IMR-90 (cell line): ENCODE data around the gene FAF1. TPM values are rescaled to one million over a fixed set of nuclear protein-coding genes. Genes with fewer than 3 reads are reported as not detected.

Experiments used
- ATAC-seq: fragments of 200-7000 bp; cut with Tn5 transposase; 2 replicates; pipeline ENCODE4 v1.9.1; 2020; ENCODE audit warnings: low read depth, mild to moderate bottlenecking, moderate library complexity
- BruUV-seq: library from RNA; stranded (reverse); fragments of 400-500 nt; replicated peaks from 2 replicates; lab custom pipeline; 2021; lab: Mats Ljungman, UMichigan
- CTCF ChIA-PET: fragments of 300-600 bp; formaldehyde crosslinking; extraction: SDS; loops from one replicate; lab custom pipeline; 2021; ENCODE audit warnings: antibody characterized with exemption; lab: Yijun Ruan, JAX
- POLR2A ChIA-PET: fragments of 300-600 bp; sonication (Branson Sonifier 250); formaldehyde crosslinking; loops from one replicate; lab custom pipeline; 2022; ENCODE audit warnings: antibody characterized with exemption; ENCODE audit not compliant: unreplicated experiment; lab: Charles Lee
- DNase-seq: peaks from one replicate; pipeline ENCODE4 v3.0.0; 2013
- H2AFZ ChIP-seq: replicated peaks from 2 replicates; pipeline ENCODE3; 2013; ENCODE audit warnings: low read length, mild to moderate bottlenecking; ENCODE audit not compliant: poor library complexity
- H2AK5ac ChIP-seq: 2 replicates; pipeline ENCODE4 v1.6.1; 2013; ENCODE audit warnings: low read depth, low read length, inconsistent platforms
- H2AK9ac ChIP-seq: replicated peaks from 2 replicates; pipeline ENCODE3; 2013; ENCODE audit warnings: mild to moderate bottlenecking, low read depth, low read length, moderate library complexity; ENCODE audit not compliant: poor library complexity
- H2BK120ac ChIP-seq: 2 replicates; pipeline ENCODE4 v1.6.1; 2013; ENCODE audit warnings: low read depth, low read length, inconsistent platforms
- H2BK15ac ChIP-seq: 3 replicates; pipeline ENCODE4 v1.6.1; 2013; ENCODE audit warnings: low read depth, low read length, inconsistent platforms
- H2BK20ac ChIP-seq: 2 replicates; pipeline ENCODE4 v1.6.1; 2013; ENCODE audit warnings: low read depth, mild to moderate bottlenecking, inconsistent platforms, low read length, moderate library complexity
- H2BK5ac ChIP-seq: 2 replicates; pipeline ENCODE4 v1.6.1; 2013; ENCODE audit warnings: mild to moderate bottlenecking, low read depth, low read length, inconsistent platforms; ENCODE audit not compliant: poor library complexity, severe bottlenecking
- H3K14ac ChIP-seq: replicated peaks from 2 replicates; pipeline ENCODE4 v1.6.1; 2013; ENCODE audit warnings: low read depth, low read length, inconsistent platforms
- H3K18ac ChIP-seq: 2 replicates; pipeline ENCODE4 v1.6.1; 2013; ENCODE audit warnings: low read depth, low read length, control low read depth
- H3K23ac ChIP-seq: 2 replicates; pipeline ENCODE4 v1.6.1; 2013; ENCODE audit warnings: low read depth, low read length, inconsistent platforms
- H3K27ac ChIP-seq: 2 replicates; pipeline ENCODE4 v1.5.1; 2013; ENCODE audit warnings: mild to moderate bottlenecking, control low read depth, low read length; ENCODE audit not compliant: insufficient read depth
- H3K27me3 ChIP-seq: 2 replicates; pipeline ENCODE4 v1.6.1; 2013; ENCODE audit warnings: low read length; ENCODE audit not compliant: control insufficient read depth, insufficient read depth
- H3K36me3 ChIP-seq: 2 replicates; pipeline ENCODE4 v1.6.1; 2013; ENCODE audit warnings: low read length, mixed read lengths; ENCODE audit not compliant: control insufficient read depth, insufficient read depth
- H3K4ac ChIP-seq: 2 replicates; pipeline ENCODE4 v1.6.1; 2013; ENCODE audit warnings: low read depth, low read length, inconsistent platforms
- H3K4me1 ChIP-seq: 2 replicates; pipeline ENCODE4 v1.6.1; 2013; ENCODE audit warnings: low read length, mixed read lengths; ENCODE audit not compliant: control insufficient read depth, insufficient read depth
- H3K4me2 ChIP-seq: 2 replicates; pipeline ENCODE4 v1.6.1; 2013; ENCODE audit warnings: low read depth, mild to moderate bottlenecking, control low read depth, low read length, moderate library complexity
- H3K4me3 ChIP-seq: 2 replicates; pipeline ENCODE4 v1.5.1; 2013; ENCODE audit warnings: low read depth, mild to moderate bottlenecking, control low read depth, low read length, moderate library complexity; ENCODE audit not compliant: insufficient read depth
- H3K56ac ChIP-seq: 2 replicates; pipeline ENCODE4 v1.6.1; 2013; ENCODE audit warnings: low read length, inconsistent platforms; ENCODE audit not compliant: insufficient read depth; ENCODE audit errors: extremely low read depth
- H3K79me1 ChIP-seq, 2 experiments: 2 replicates each; pipeline ENCODE4 v1.6.1; 2013; ENCODE audit warnings: low read length in 2 of 2, inconsistent platforms in 1 of 2, low read depth in 1 of 2
- H3K9ac ChIP-seq: 2 replicates; pipeline ENCODE4 v1.6.1; 2013; ENCODE audit warnings: low read depth, low read length, control low read depth
- H3K9me1 ChIP-seq: 2 replicates; pipeline ENCODE4 v1.6.1; 2013; ENCODE audit warnings: low read length, inconsistent platforms; ENCODE audit not compliant: insufficient read depth
- H3K9me3 ChIP-seq: 2 replicates; pipeline ENCODE4 v1.6.1; 2013; ENCODE audit warnings: low read length; ENCODE audit not compliant: control insufficient read depth, insufficient read depth
- H4K20me1 ChIP-seq: 2 replicates; pipeline ENCODE4 v1.6.1; 2013; ENCODE audit warnings: low read length, inconsistent platforms; ENCODE audit not compliant: insufficient read depth
- H4K5ac ChIP-seq: 2 replicates; pipeline ENCODE4 v1.6.1; 2013; ENCODE audit warnings: mild to moderate bottlenecking, low read depth, low read length, control low read depth
- H4K8ac ChIP-seq, 2 experiments: 2 replicates each; pipeline ENCODE4 v1.6.1; 2013; ENCODE audit warnings: low read depth in 2 of 2, low read length in 2 of 2, control low read depth in 1 of 2, inconsistent platforms in 1 of 2
- H4K91ac ChIP-seq: 2 replicates; pipeline ENCODE4 v1.6.1; 2013; ENCODE audit warnings: low read depth, low read length, inconsistent platforms; ENCODE audit not compliant: insufficient read depth
- CEBPB ChIP-seq: IDR thresholded peaks from 2 replicates; pipeline ENCODE4 v1.6.1; 2012; ENCODE audit warnings: low read depth, low read length, improper control_type of control experiment
- CHD1 ChIP-seq: IDR thresholded peaks from 2 replicates; pipeline ENCODE4 v1.6.1; 2012; ENCODE audit warnings: low read depth, low read length, improper control_type of control experiment
- CTCF ChIP-seq: conservative IDR thresholded peaks from 2 replicates; pipeline ENCODE4 v1.5.1; 2012; ENCODE audit warnings: mild to moderate bottlenecking, low read depth, low read length, improper control_type of control experiment
- ELK1 ChIP-seq: fragments of 150-350 bp; IDR thresholded peaks from 2 replicates; pipeline ENCODE4 v1.6.1; 2016; ENCODE audit warnings: low read depth, mild to moderate bottlenecking, low read length, moderate library complexity, borderline replicate concordance
- FOS ChIP-seq: fragments of 150-350 bp; IDR thresholded peaks from 2 replicates; pipeline ENCODE4 v1.6.1; 2016; ENCODE audit warnings: low read depth, low read length
- MAFK ChIP-seq: IDR thresholded peaks from 2 replicates; pipeline ENCODE4 v1.6.1; 2012; ENCODE audit warnings: low read depth, low read length, improper control_type of control experiment
- MXI1 ChIP-seq: IDR thresholded peaks from 2 replicates; pipeline ENCODE4 v1.6.1; 2012; ENCODE audit warnings: low read depth, mild to moderate bottlenecking, low read length, moderate library complexity, borderline replicate concordance
- NFE2L2 ChIP-seq: fragments of 150-350 bp; IDR thresholded peaks from 2 replicates; pipeline ENCODE4 v1.6.1; 2016; ENCODE audit warnings: low read depth, mild to moderate bottlenecking, low read length
- POLR2A ChIP-seq: IDR thresholded peaks from 2 replicates; pipeline ENCODE4 v1.6.1; 2012; ENCODE audit warnings: mild to moderate bottlenecking, low read depth, low read length
- RAD21 ChIP-seq: IDR thresholded peaks from 2 replicates; pipeline ENCODE4 v1.6.1; 2012; ENCODE audit warnings: low read length, improper control_type of control experiment
- RCOR1 ChIP-seq: IDR thresholded peaks from 2 replicates; pipeline ENCODE4 v1.6.1; 2012; ENCODE audit warnings: mild to moderate bottlenecking, low read length, improper control_type of control experiment; ENCODE audit not compliant: insufficient replicate concordance
- WGBS, 2 experiments: methylation state at CpG; one replicate each; pipeline versions ENCODE4 v1.1.5 to v1.1.7; 2013; ENCODE audit warnings: missing lambda C conversion rate in 2 of 2; ENCODE audit not compliant: insufficient read length in 1 of 2; ENCODE audit errors: extremely low coverage in 2 of 2; 5-methylcytosine and 5-hydroxymethylcytosine counted together
- dilution Hi-C: fragments of 300-500 bp; cut with HindIII; formaldehyde crosslinking; loops from one replicate; pipeline ENCODE4 v1.14.3; 2018; ENCODE audit warnings: low sequenced_read_pairs; ENCODE audit not compliant: unreplicated experiment
- in situ Hi-C: fragments of 300-500 bp; cut with MboI; formaldehyde crosslinking; loops from 3 replicates; pipeline ENCODE4 v1.14.3; 2019; ENCODE audit warnings: low sequenced_read_pairs, inconsistent platforms, mixed read lengths
- intact Hi-C: fragments of 100-400 bp; cut with micrococcal nuclease; formaldehyde crosslinking; loops from 2 replicates; pipeline ENCODE4 v1.10.0; 2022
- polyA plus RNA-seq, 3 experiments: library from polyadenylated mRNA; depleted of rRNA; stranded (reverse); fragments of >200 nt; gene quantifications; 2 replicates each; pipeline ENCODE4 v1.2.3, GENCODE V29; 2012; ENCODE audit warnings: low replicate concordance in 1 of 3
- total RNA-seq: library from RNA; depleted of rRNA; stranded (reverse); fragments of >200 nt; gene quantifications from 2 replicates; pipeline ENCODE4 v1.2.3, GENCODE V29; 2012

Gene FAF1
- total and polyA plus RNA-seq, 2 of the 4 experiments (the other 2 are of a cell fraction): 18.8 to 72.9 TPM

GRCh38 chr1:50492142-50492541 lies 467.9 kb downstream of the FAF1 start:
- H3K9me1 ChIP-seq: no peaks in the 10 kb centered on the region
- in situ Hi-C loops: no loop called here
- no peaks in the 10 kb centered on the region for H3K27me3 ChIP-seq
- TF ChIP-seq RCOR1 (no peak), RAD21 (no peak), ELK1 (no peak), MAFK (no peak), FOS (no peak), CEBPB (no peak), CTCF (no peak), CHD1 (no peak), NFE2L2 (no peak), POLR2A (no peak), MXI1 (no peak)
- H3K23ac ChIP-seq: no peak overlapping the region
- H4K20me1 ChIP-seq: no peaks in the 10 kb centered on the region
- H2BK120ac ChIP-seq: no peak overlapping the region
- H4K5ac ChIP-seq: no peak overlapping the region
- ATAC-seq (no peak), DNase-seq (no peak)
- H2AK5ac ChIP-seq: no peak overlapping the region
- no peak overlapping the region for H3K27ac ChIP-seq
- dilution Hi-C loops: no loop called here
- H4K91ac ChIP-seq: no peak overlapping the region
- no CpG with 5 or more reads among the region's 1 CpG for WGBS, 2 experiments
- H2BK15ac ChIP-seq: no peak overlapping the region
- no peak overlapping the region for H3K14ac ChIP-seq
- no peak overlapping the region for H3K4me2 ChIP-seq
- H3K9me3 ChIP-seq: no peaks in the 10 kb centered on the region
- H3K36me3 ChIP-seq: no peaks in the 10 kb centered on the region; the same call in 1 of the 2 replicates
- H3K4me1 ChIP-seq: peaks cover 1% of the 10 kb centered on the region; the same call in 1 of the 2 replicates
- no peak overlapping the region for H2AFZ ChIP-seq
- no peak overlapping the region for H3K9ac ChIP-seq
- CTCF ChIA-PET: interaction anchor here (0.6 to 0.8 kb wide), 2 partner anchors 15 to 17 kb away, joined by 5 read pairs; no protein-coding TSS in a partner anchor
- POLR2A ChIA-PET: no interaction called here
- no peak overlapping the region for H4K8ac ChIP-seq
- H3K4me3 ChIP-seq: no peak overlapping the region
- H2BK5ac ChIP-seq: no peak overlapping the region
- no peak overlapping the region for H3K4ac ChIP-seq
- intact Hi-C loops: no loop called here
- no peak overlapping the region for H2BK20ac ChIP-seq
- H3K18ac ChIP-seq: no peak overlapping the region
- no peaks in the 10 kb centered on the region for H3K79me1 ChIP-seq
- no peak overlapping the region for H2AK9ac ChIP-seq
- no peak overlapping the region for H3K56ac ChIP-seq
- BruUV-seq: no TSS peak
